Erythroblast (primary cell): ENCODE measurements around the gene ZNF599.

Experiments used
- GATA1 ChIP-seq: IDR thresholded peaks from 2 replicates; pipeline ENCODE4 v1.6.1; 2011; ENCODE audit warnings: low read depth, mild to moderate bottlenecking, control low read depth, low read length, moderate library complexity
- POLR2A ChIP-seq: IDR thresholded peaks from 2 replicates; pipeline ENCODE4 v1.6.1; 2011; ENCODE audit warnings: mild to moderate bottlenecking, low read length

DNA sequence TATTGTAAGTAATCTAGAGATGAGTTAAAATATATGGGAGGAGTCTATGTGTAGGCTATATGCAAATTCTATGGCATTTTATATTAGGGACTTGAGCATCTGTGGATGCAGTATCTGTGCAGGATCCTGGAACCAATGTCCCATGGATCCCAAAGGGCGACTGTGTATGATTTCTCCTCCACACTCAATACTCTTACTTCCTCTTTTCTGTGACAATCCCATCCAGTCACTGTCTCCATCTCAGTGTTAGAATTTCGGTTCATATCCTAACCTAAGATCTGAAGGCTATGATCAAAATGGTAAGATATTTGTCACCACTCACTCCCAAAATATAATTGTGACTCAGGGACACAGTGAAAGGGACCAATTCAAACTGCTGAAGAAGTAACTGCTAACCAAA, 15.1 kb upstream of the ZNF599 start:
- TF ChIP-seq POLR2A (no peak), GATA1 (no peak)
